Neural progenitor cell (in vitro differentiated cells): ENCODE data around the gene PER2.

Experiments
- CTCF ChIP-seq: fragments of 200-600 bp; sonication (generic); IDR thresholded peaks from 2 replicates; pipeline ENCODE4 v1.5.1; 2017; ENCODE audit warnings: antibody characterized with exemption, mild to moderate bottlenecking
- EZH2 ChIP-seq: fragments of 200-600 bp; sonication (generic); IDR thresholded peaks from 2 replicates; pipeline ENCODE4 v1.6.1; 2017; ENCODE audit warnings: antibody characterized with exemption, mild to moderate bottlenecking, moderate library complexity
- EZH2phosphoT487 ChIP-seq: fragments of 200-600 bp; sonication (generic); IDR thresholded peaks from 2 replicates; pipeline ENCODE4 v1.6.1; 2017; ENCODE audit warnings: antibody characterized with exemption

DNA sequence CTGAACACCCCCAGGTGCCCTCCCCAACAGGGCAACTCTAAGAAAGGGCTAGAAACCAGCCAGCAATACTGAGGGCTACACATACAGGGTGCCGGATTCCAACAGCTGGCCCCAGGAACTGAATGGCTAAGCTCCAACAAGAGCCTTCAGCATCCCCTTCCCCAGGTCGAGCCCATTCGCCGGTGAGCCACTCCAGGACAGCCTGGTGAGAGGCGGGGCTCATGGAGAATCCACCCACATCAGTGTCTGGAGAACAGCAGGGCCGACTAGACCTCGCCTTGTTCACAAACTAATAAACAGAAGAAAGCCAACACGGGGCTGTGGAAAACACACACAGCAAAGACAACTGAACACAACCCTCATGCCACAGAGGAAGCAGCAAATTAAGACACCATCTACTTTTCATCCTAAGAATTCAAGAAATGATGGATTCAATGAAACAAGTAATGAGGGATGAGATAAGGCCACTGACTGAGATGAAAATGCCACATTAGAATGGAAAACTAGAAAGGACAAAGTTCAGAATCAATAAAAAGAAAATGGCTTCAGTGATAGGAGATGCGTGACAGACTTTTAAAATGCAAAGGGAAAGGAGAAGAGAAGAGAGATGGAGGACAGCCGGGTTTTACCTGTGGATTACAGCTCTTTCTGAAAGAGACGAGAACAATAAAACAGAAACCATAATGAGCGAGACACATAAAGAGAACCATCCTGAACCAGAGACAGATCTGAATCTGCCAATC lies 8.2 kb downstream of the PER2 start:
- no peak for TF ChIP-seq CTCF
- TF ChIP-seq EZH2phosphoT487 = no peak
- no peak for TF ChIP-seq EZH2
